T-helper 9 cell (primary cell): ENCODE results near the gene LDLRAP1.

ENCODE experiments used
- DNase-seq: peaks from one replicate; pipeline ENCODE4 v3.0.0-alpha.2; 2020

Gene LDLRAP1

GRCh38 chr1:25609921-25610320 lies 66.5 kb downstream of the LDLRAP1 start:
- no peak for DNase-seq

- DNase-seq: no peak
These were observed 67.6 kb downstream of the LDLRAP1 start for GRCh38 chr1:25610822-25611630.

- DNase-seq: no peak
These were observed 68.4 kb downstream of the LDLRAP1 start for GRCh38 chr1:25611843-25612242.

- DNase-seq: no peak
These were observed 69.0 kb downstream of the LDLRAP1 start for GRCh38 chr1:25612421-25612820.

GRCh38 chr1:25613091-25613490 lies 69.7 kb downstream of the LDLRAP1 start:
- DNase-seq: no peak

GRCh38 chr1:25614501-25615171 lies 71.2 kb downstream of the LDLRAP1 start:
- DNase-seq: no peak

- DNase-seq: no peak
These were observed 71.8 kb downstream of the LDLRAP1 start for GRCh38 chr1:25615172-25615541.

GRCh38 chr1:25615563-25616094 lies 72.2 kb downstream of the LDLRAP1 start:
- DNase-seq: no peak

- DNase-seq: peak; percentile 74
These were observed 72.9 kb downstream of the LDLRAP1 start, which contains the start of gene MAN1C1 for GRCh38 chr1:25616095-25616986. TSS of gene MAN1C1 (plus strand) at chr1:25616791. CDS start at chr1:25617798, 1,007 bp downstream.

- peak; percentile 21 for DNase-seq
These were observed 73.7 kb downstream of the LDLRAP1 start for GRCh38 chr1:25616987-25617624.

GRCh38 chr1:25617625-25618432 lies 74.4 kb downstream of the LDLRAP1 start:
- no peak for DNase-seq

- no peak for DNase-seq
These were observed 75.0 kb downstream of the LDLRAP1 start for GRCh38 chr1:25618433-25618808.
